Bone marrow (tissue), 2 donors: ENCODE results near the gene SPRED1.

ENCODE experiments used
- DNase-seq, 2 donors: peaks; one replicate each; lab custom pipeline; 2025; lab: John Stamatoyannopoulos, UW

The SPRED1 gene

DNA sequence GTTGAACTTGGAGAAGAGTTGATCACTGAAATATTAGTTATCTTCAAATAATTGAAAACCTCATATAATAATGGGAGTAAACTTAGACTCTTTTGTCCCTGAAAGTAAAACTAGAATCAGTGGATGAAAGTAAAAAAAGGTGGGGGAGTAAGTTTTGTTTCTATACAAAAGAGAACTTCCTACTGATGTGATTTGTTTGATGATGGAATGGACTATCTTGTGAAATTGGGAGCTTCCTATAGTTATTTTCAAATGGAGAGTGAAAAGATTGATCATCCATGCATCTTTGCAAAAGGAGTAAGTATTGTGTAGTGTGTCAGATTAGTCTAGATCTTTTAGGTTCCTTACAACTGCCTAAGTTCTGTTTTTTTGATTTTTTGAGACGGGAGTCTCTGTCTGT, 28.4 kb downstream of the SPRED1 start:
- DNase-seq, result no peak

DNA sequence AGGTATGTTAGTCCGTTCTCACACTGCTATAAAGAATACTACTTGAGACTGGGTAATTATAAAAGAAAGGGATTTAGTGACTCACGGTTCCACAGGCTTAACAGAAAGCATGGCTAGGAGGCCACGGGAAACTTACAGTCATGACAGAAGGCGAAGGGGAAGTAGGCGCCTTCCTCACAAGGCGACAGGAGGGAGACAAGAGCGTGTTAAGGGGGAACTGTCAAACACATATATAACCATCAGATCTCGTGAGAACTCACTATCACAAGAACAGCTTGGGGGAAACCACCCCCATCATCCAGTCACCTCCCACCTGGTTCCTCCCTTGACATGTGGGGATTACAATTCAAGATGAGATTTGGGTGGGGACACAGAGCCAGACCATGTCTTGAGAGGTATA, 30.4 kb downstream of the SPRED1 start:
- no peak for DNase-seq

DNA sequence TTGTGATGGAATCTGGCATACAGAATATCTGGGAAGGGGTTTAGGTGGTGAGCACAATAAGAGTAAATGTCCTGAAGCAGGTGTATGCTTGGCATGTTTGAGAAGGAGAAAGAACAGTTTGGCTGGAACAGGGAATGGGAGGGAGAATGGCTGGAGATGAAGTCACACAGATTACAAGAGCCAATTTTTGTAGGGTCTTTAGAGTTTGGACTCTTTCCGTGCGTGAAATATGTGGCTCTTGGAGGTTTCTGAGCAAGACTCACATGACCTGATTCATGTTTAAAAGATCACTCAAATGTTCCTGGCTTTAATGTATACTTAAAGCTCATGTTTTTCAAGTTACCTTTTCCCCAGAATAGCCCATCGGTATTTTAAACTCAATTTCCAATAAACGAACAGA, 32.8 kb downstream of the SPRED1 start:
- DNase-seq, result no peak

DNA sequence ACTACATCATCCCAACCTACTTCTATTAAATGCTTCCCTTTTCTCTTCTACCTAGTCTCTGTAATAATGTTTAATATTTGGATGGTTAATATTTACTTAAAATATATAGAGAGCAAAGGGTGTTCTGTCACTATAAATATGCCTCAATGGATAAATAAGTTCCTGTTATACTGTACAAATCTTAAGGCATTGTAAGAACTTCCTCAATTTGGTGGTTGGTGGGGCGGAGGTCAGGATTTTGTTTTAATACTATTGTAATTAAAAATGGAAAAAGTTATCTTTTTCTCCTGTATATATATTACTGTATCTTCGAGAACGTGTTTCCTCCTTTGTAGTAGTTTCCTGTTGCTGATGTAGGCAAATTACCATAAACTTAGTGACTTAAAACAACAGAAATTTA, 41.5 kb downstream of the SPRED1 start:
- no peak for DNase-seq

DNA sequence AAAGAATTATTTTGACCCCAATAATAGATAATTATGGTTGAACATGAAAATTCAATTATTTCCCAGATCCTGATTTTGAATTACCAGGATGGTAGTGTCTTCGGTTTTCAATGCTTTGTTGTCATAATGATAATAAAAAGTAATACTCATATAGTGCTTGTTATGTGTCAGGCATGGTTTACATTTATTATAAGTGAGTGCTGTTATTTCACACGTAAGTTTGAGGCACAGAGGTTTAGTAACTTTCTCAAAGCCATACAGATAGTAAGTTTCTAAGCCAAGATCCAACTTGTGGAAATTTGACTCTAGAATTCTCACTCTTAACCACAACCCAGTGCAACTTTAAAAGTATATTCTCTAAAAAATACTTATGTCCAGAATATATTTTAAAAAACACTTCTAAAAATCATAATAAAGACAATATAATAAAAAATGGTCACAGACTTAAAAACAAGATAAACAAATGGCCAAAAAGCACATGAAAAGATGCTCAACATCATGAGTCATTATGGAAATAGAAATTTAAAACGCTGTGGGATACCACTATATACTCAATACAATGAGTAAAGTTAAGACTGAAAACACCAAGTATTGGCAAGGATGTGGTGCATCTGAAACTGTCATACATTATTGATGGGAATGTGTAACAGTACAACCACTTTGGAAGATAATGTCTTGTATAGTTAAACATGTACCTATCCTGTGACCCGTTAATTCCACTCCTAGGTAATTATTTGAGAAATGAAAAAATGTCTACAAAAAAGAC, 45.2 kb downstream of the SPRED1 start:
- DNase-seq, result no peak

DNA sequence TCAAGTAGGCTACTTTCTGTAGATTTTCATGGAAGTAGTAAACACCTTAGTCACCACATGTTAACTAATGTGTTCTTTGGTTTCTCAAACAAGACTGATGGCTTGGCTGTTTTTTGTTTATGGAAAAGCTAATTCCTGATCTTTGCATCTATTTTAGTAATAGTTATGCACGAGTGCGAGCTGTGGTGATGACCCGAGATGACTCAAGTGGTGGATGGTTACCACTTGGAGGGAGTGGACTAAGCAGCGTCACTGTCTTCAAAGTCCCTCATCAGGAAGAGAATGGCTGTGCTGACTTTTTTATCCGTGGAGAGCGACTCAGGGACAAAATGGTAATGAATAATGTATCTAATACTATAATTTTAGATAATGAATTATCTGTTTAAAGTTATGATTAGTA, 46.6 kb downstream of the SPRED1 start:
- DNase-seq, result no peak

DNA sequence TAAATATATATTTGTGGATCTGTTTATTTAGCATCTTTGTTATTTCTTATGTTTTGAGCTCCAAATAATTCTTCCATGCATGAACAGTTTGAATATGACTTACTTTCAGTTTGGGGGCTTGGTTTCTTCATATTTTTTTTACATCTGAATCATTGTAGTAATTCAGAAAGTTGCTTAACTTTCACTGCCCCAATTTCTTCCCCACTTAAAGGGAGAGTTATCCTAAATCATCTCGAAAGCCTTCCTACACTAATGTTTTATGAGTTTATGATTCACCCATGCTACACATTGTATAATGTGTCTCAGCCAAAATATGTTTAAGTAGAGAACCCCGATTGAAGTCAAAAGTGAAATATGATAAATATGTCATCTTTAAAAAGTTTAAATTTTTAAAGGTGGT, 47.8 kb downstream of the SPRED1 start:
- no peak for DNase-seq

DNA sequence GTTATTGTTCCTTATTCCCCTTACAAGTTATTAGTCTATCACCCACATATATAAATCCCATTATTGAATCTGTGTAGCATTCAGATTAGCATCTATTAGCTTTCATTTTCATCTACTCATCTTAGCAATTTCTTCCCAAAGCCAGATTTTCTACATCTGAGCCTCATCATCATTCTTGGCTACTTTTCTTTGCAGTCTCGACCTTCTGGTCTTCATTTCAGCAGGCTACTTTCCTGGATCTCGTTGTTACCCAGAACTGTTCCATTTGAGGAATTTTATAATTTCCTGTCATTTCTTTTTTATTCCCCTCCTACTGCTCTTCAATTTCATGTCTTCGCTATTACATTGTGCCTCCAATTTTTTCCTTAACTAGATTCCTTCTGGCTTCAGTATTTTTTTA, 51.8 kb downstream of the SPRED1 start:
- no peak for DNase-seq

DNA sequence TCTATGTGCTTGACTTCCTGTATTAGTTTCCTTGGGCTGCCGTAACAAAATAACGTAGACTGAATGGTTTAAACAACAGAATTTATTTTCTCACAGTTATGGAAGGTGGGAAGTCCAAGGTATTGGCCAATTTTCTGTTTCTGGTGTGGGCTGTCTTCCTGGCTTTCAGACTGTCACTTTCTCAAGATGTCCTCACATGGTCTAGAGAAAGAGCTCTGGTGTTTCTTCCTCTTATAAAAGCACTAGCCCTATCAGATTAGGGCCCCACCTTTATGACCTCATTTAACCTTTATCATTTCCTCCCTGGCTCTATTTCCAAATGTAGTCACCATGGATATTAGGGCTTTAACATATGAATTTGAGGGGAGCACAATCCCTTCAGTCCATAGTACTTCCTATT, 54.6 kb downstream of the SPRED1 start:
- no peak for DNase-seq

DNA sequence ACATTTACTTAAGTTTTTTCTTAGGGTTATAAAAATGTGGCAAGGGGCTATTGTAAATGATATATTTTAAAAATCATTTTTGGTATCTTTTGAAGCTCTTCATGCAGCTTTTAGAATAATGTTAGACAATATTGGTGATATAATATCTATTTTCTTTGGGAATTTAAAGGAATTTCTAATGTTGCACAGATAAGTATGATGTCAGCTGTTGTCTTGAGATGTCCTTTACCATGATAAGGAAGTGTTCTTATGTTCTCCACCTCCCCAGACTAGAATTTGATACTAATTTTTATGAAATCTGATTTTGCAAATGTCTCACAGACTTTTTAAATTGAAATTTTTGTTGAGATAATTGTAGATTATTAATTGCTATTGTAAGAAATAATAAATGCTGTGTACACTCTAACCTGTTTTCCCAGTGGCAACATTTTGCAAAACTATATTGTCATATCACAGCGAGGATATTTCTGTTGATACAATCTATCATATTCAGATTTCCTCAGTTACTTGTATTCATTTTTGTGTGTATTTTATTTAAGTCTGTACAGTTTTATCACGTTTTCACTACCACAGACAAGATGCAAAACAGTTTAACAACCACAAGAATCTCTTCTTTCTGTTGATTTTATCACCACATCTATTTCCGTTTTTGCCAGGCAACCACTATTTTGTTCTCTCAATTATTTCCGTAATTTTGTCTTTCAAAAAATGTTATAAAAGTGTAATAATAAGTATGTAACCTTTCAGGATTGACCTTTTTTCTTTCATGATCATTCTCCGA, 55.4 kb downstream of the SPRED1 start:
- DNase-seq, result no peak

DNA sequence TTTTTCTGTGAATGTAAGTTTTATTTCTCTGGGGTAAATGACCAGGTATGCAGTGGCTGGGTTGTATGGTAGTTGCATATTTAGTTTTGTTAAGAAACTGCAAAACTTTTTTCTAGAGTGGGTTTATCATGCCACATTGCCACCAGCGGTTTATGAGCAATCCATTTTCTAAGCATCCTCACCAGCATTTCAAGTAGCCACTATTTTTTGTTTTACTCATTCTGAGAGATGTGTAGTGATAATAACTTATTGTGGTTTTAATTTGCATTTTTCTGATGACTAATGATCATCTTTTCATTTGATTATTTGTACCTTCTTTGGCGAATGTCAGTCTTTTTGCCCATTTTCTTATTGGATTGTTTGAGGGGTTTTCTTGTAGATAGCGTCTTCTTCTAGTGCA, 56.2 kb downstream of the SPRED1 start:
- DNase-seq, result no peak

DNA sequence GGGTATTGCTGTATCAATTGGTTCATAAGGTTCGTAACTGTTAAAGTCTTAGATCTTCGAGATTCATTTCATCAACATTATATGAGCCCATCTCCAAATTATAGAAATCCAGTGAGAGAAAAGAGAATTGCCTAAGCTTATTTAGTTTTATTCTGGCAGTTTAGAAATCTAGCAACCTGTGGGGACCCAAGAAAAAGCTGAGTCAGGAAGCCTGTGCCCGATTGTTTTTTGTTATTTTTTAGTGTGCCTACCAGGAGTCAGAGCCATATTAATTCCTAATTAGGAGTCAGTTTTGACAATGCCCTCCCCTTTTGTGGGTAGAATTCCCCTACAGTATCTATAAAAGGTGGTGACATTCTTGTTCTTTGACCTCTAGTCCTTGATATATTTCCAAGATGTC, 59.6 kb downstream of the SPRED1 start:
- DNase-seq, result no peak

DNA sequence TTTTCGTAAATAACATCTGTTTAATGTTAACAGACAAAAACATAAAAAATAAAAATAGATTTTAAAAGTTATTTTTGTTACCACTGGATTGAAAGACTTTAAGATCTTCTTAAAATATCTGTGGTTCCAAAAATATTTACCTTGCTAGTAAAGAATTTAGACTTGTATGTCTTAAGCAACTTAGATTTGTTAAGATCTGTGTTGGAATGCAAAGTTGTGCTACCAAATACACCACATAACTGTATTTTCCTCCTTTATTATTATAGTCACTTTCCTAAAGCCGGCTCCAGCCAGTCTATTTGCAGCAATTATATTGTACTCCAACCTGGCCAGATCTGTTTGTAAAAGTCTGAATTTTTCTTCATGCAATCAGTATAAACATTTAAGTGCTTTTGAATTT, 63.7 kb downstream of the SPRED1 start:
- DNase-seq, result no peak

DNA sequence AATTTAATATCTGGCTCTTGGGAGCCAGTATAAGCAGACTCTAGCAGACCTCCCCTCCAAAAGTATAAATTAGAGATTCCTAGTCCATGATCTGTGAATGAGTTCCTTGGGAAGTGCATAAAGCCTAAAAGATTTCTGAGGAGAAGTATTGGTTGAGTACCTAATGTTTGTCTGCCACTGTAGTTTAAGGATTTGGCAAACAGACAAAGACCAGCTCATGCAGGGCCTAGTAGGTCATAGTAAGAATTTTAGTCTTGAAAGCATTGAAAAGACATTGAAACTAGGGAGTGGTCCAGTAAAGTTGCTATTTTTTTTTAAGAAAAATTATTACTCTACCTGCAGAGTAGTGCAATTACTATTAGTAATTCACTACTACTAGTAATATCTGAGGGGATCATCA, 67.5 kb downstream of the SPRED1 start:
- no peak for DNase-seq

DNA sequence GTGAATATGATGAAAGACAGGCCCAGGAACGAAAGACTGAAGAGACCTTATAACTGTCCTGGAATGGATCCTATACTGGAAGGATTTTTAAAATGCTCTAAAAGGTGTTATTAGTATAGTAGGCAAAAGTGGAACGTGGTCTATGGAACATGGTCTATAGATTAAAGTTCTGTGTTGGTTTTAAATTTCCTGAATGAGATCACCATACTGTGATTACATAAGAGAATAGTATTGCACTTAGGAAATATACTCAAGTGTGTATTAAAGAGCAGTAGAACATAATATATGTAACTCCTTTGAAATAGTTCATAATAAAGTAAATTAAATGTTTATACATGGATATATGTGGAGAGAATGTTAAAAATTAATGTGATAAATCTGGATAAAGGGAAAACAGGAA, 68.2 kb downstream of the SPRED1 start:
- no peak for DNase-seq

DNA sequence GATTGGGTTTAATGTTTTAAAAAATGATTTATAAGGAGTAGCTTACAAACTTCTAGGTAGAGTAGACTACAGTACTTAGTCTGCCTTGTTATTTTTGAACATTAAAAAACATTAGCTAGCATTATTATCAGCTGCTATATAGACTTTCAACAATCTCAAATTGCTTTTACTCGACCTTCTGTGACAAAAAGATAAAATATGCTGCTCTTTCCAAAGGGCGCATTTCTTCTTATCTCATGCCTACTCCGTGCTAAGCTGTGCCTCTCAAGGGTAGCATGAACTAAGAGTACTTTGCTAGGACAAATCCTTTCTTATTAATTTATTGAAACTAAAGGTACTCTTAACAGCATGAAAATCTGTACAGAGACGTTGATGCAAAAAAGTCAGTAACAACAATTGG, 71.3 kb downstream of the SPRED1 start:
- no peak for DNase-seq

DNA sequence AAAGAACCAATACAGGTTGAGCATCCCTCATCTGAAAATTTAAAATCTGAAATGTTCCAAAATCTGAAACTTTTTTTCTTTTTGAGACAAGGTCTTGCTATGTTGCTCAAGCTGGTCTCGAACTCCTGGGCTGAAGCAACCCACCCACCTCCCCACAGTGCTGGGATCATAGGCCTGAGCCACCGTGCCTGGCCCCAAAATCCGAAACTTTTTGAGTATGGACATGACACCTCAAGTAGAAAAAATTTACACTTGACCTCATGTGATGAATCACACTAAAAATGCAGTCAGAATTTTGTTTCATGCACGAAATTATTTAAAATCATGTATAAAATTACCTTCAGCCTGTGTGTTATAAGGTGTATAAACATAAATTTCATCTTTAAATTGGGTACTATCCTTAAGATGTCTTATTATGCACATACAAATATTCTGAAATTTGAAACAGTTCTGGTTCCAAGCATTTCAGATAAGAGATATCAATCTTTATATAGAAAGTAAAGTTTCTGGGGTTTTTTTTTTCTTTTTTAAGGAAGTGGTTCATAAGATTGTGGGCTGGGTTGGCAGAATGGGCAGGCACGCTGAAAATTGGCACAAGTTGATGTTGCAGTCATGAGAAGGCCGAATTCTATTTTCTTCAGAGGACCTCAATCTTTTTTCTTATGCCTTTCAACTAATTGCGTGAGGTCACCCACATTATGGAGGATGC, 72.5 kb downstream of the SPRED1 start:
- DNase-seq, result no peak

DNA sequence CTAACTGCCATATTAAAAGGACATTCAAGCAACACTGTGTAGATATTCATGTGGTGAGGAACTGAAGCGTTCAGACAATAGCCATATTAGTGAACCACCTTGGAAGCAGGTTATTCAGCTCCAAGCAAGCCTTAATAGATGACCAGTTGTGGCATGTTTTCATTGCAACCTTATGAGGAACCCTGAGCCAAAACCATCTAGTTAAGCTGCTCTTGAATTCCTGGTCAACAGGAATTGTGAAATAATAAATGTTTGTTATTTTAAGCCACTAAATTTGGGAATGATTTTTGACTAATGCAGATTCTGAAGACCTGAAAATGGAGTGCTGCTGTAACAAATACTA, 73.0 kb downstream of the SPRED1 start:
- DNase-seq, result no peak

DNA sequence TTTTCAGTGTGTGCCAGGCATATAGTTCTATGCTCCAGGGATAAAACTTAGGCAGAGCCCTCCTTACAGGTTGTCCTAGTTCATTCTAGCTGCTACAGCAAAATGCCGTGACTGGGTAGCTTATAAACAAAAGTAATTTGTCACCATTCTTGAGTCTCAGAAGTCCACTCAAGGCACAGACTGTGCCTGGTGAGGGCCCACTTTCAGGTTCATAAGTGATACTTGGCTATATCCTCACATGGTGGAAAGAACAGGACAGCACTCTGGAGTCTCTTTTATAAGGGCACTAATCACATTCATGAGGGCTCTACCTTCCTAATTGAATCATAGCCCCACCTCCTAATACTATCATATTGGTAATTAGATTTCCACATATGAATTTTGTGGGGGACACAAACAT, 80.1 kb downstream of the SPRED1 start:
- DNase-seq, result no peak

DNA sequence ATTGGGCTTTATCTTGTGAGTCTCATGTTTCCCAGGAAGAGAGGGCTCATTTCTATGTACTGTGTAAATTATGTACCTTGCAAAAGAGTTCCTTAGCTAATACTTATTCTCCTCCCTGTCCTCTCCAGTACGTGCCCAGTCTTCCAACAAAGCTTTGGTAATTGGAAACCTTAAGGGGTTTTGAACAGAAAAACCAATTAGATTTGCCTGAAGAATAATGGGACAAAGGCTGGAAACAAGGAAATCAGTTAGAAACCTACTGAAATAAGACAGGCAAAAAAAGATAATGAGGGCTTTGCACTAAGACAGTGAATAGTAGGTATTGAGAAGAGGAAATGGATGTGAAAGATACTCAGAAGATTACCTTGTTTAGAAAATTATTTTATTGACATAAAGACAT, 82.5 kb downstream of the SPRED1 start:
- no peak for DNase-seq

DNA sequence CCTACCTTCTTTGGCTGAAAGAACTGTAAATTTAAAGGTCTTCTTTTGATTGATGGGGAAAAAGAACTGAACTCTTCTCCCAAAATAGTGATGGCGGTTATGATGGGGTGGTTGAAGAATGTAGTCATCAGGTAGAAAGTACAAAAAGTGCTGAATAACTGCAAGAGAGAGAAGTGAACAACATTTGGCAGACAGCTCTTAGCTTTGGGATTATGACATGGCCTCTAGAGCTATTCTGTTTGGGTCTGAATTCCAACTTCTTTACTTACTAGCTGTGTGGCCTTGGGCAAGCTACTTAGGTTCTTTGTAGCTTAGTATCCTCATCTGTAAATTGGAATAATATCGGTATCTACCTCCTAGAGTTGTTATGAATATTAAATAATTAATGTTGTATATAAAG, 91.7 kb downstream of the SPRED1 start:
- no peak for DNase-seq

DNA sequence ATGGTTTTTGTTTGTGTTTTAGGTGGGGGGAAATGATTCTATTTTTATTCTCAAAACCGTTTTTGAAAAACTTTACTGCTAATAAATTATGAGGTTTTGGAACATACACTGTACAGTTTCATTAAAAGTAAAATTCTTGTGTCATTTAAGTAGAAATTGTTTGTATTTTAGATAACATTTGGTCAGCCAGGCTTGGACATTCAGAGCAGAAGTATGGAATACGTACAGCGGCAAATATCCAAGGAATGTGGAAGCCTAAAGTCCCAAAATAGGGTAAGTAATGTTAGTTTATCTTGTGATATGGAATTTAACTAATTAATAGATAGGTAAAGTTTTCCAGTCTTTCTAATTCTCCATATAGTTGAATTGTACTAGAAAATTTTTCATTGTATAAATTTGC, 96.6 kb downstream of the SPRED1 start:
- no peak for DNase-seq

DNA sequence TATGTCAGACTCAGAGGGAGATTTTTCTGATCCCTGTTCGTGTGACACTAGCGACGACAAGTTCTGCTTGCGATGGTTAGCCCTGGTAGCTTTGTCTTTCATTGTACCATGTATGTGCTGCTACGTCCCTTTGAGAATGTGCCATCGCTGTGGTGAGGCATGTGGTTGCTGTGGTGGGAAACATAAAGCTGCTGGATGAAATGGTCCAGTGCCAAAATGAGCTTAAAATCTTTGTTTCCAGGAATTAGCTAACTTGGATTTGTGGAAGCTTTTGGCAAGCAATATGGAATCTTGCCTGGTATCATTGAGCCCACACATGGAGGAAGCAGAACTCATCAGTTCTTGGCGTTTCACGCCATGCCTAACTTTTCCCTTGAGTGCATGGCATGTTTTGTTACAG, 98.8 kb downstream of the SPRED1 start:
- no peak for DNase-seq
